Measurements from ENCODE around the gene SEMG2. TPM values are rescaled to one million over a fixed set of nuclear protein-coding genes. Genes with fewer than 3 reads are reported as not detected.

SEMG2 gene
- total RNA-seq, 3 donors from 2014 or later (not counting 1 experiment from before 2014, with no cell fraction given): not detected

- no peaks in the 10 kb centered on the region for H3K9me3 ChIP-seq (ENCODE audit: control insufficient read depth, insufficient read depth, low read length)
- Mint-ChIP-seq H3K4me1 (no peaks in the 10 kb centered on the region), H3K27me3 (ENCODE audit: low read depth in 2 of 2) (peaks cover 12 to 29% of the 10 kb centered on the region in 2 donors), H3K9me3 (no peaks in the 10 kb centered on the region), H3K4me3 (no peak overlapping the region), H3K27ac (no peak overlapping the region), H3K36me3 (no peaks in the 10 kb centered on the region)
- ATAC-seq (no peak), DNase-seq (no peak)
- no peak overlapping the region for H3K27ac ChIP-seq (ENCODE audit: low read length)
- no peaks in the 10 kb centered on the region for H3K36me3 ChIP-seq (ENCODE audit: control insufficient read depth, insufficient read depth, low read length)
- WGBS (ENCODE audit: insufficient coverage): 91% methylated on average over 3 of the region's 4 CpGs
- H3K4me3 ChIP-seq (ENCODE audit: low read length): no peak overlapping the region
- no peak for TF ChIP-seq CTCF (IDR thresholded peaks at IDR 0.05)
- no peaks in the 10 kb centered on the region for H3K4me1 ChIP-seq (ENCODE audit: control insufficient read depth, insufficient read depth, low read length)
- peaks cover 2% of the 10 kb centered on the region for H3K27me3 ChIP-seq (ENCODE audit: control insufficient read depth, insufficient read depth, low read length)
- intact Hi-C loops (cut with micrococcal nuclease): no loop called here
These were observed 44.5 kb upstream of the SEMG2 start for GRCh38 chr20:45176526-45177267.

- no peaks in the 10 kb centered on the region for H3K27me3 ChIP-seq (ENCODE audit: control insufficient read depth, insufficient read depth, low read length)
- no peak for TF ChIP-seq CTCF (IDR thresholded peaks at IDR 0.05)
- H3K4me3 ChIP-seq (ENCODE audit: low read length): no peak overlapping the region
- Mint-ChIP-seq H3K4me1 (no peaks in the 10 kb centered on the region), H3K36me3 (no peaks in the 10 kb centered on the region), H3K27ac (no peak overlapping the region), H3K4me3 (no peak overlapping the region), H3K9me3 (no peaks in the 10 kb centered on the region), H3K27me3 (ENCODE audit: low read depth in 2 of 2) (peaks cover 7 to 28% of the 10 kb centered on the region in 2 donors)
- H3K27ac ChIP-seq (ENCODE audit: low read length): no peak overlapping the region
- no peak for DNase-seq
- ATAC-seq: no peak
- no peaks in the 10 kb centered on the region for H3K4me1 ChIP-seq (ENCODE audit: control insufficient read depth, insufficient read depth, low read length)
- H3K9me3 ChIP-seq (ENCODE audit: control insufficient read depth, insufficient read depth, low read length): no peaks in the 10 kb centered on the region
- WGBS (ENCODE audit: insufficient coverage): 73% methylated on average over 2 of the region's 2 CpGs
- intact Hi-C loops (cut with micrococcal nuclease): no loop called here
- H3K36me3 ChIP-seq (ENCODE audit: control insufficient read depth, insufficient read depth, low read length): no peaks in the 10 kb centered on the region
These were observed 42.0 kb upstream of the SEMG2 start for GRCh38 chr20:45179166-45179565.

GRCh38 chr20:45181639-45182038 is 39.5 kb upstream of the SEMG2 start:
- no peaks in the 10 kb centered on the region for H3K4me1 ChIP-seq (ENCODE audit: control insufficient read depth, insufficient read depth, low read length)
- no peak for TF ChIP-seq CTCF (IDR thresholded peaks at IDR 0.05)
- ATAC-seq (no peak), DNase-seq (no peak)
- no peaks in the 10 kb centered on the region for H3K9me3 ChIP-seq (ENCODE audit: control insufficient read depth, insufficient read depth, low read length)
- H3K27ac ChIP-seq (ENCODE audit: low read length): no peak overlapping the region
- Mint-ChIP-seq H3K27ac (no peak overlapping the region), H3K4me3 (no peak overlapping the region), H3K36me3 (no peaks in the 10 kb centered on the region), H3K9me3 (no peaks in the 10 kb centered on the region), H3K27me3 (ENCODE audit: low read depth in 2 of 2) (peaks cover 8 to 39% of the 10 kb centered on the region in 2 donors), H3K4me1 (no peaks in the 10 kb centered on the region)
- 92% methylated on average over 2 of the region's 2 CpGs for WGBS (ENCODE audit: insufficient coverage)
- H3K27me3 ChIP-seq (ENCODE audit: control insufficient read depth, insufficient read depth, low read length): no peaks in the 10 kb centered on the region
- intact Hi-C loops (cut with micrococcal nuclease): no loop called here
- no peak overlapping the region for H3K4me3 ChIP-seq (ENCODE audit: low read length)
- H3K36me3 ChIP-seq (ENCODE audit: control insufficient read depth, insufficient read depth, low read length): no peaks in the 10 kb centered on the region

GRCh38 chr20:45183084-45183483 is 38.1 kb upstream of the SEMG2 start:
- no peaks in the 10 kb centered on the region for H3K36me3 ChIP-seq (ENCODE audit: control insufficient read depth, insufficient read depth, low read length)
- intact Hi-C loops (cut with micrococcal nuclease): no loop called here
- no peak for ATAC-seq
- H3K4me1 ChIP-seq (ENCODE audit: control insufficient read depth, insufficient read depth, low read length): no peaks in the 10 kb centered on the region
- Mint-ChIP-seq H3K4me1 (no peaks in the 10 kb centered on the region), H3K4me3 (no peak overlapping the region), H3K9me3 (no peaks in the 10 kb centered on the region), H3K27me3 (ENCODE audit: low read depth in 2 of 2) (peaks cover 14 to 37% of the 10 kb centered on the region in 2 donors), H3K36me3 (no peaks in the 10 kb centered on the region), H3K27ac (no peak overlapping the region)
- WGBS (ENCODE audit: insufficient coverage): 91% methylated on average over 1 of the region's 2 CpGs
- no peak for DNase-seq
- no peak for TF ChIP-seq CTCF (IDR thresholded peaks at IDR 0.05)
- H3K27me3 ChIP-seq (ENCODE audit: control insufficient read depth, insufficient read depth, low read length): no peaks in the 10 kb centered on the region
- no peak overlapping the region for H3K4me3 ChIP-seq (ENCODE audit: low read length)
- no peaks in the 10 kb centered on the region for H3K9me3 ChIP-seq (ENCODE audit: control insufficient read depth, insufficient read depth, low read length)
- no peak overlapping the region for H3K27ac ChIP-seq (ENCODE audit: low read length)

All from natural killer cell (primary cell).